Measurements from ENCODE around the gene PPP1R11.
"Not testable (repeated sequence)": the region's sequence is repeated elsewhere in the genome, so short reads cannot be mapped to it uniquely, and the experiment has no call there.

The PPP1R11 gene, protein sequence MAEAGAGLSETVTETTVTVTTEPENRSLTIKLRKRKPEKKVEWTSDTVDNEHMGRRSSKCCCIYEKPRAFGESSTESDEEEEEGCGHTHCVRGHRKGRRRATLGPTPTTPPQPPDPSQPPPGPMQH

DNA sequence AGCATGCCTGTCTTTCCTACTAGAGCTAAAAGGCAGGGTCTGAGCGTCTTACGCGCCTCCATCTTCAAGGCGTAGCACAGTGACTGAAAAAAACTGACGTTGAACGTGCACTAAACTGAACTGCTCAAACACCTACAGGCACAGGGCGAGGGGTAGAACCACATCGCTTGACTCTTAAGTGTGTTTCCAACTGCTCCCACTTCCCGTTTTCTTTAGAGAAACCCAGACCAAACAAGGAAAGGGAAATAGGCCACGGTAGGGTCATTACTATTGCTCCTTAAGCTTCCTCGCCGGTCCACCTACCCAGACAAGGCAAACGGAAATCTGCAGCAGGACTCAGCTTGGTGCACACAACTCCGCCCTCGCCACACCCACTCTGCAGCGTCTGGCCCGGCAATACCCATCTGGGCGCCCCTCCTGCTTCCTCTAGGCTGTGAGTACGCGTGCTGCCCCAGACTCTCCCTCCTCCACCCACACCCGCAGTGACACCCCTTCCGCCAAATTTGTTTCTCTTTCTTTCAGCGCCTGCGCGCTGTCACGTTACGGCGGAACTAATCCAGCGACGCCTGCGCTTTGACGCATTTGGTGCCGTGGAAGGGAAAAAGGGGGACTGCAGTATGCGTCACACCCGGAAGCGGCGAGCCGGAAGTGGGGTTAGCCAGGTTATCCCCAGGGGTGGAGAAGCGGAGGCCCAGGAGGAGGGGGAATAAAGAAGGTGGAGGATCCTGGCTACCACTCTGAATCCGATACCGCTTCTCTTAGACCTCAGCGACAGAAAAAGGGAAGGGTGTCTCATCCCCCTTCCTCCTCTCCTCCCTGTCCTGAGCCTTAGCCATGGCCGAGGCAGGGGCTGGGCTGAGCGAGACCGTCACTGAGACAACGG, at the start of gene PPP1R11:
Gene PPP1R11, plus strand, starts transcription at position 622 of the 883 bp plus-strand sequence. Its CDS starts 213 bp downstream, at position 835.
- peak; percentile 100 for DNase-seq

DNA sequence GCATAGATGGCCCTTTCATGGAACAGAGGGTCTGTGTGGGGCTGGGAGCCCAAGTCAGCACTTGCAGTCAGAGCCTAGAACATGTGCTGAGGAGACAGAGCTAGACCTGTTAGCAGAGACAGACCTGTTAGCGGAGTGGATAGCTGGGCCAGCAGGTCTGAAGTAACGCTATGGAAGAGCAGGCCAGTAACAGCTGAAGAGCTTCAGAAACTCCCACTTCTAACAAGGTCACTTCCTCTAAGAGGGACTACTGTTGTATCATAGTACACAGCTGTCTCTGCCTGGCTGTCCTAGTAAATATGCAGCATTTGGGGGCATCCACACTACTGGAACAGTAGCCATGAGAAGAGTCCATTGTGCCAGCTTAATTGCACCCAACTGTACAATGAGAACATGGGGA, 47.2 kb upstream of the PPP1R11 start:
- no peak for DNase-seq

DNA sequence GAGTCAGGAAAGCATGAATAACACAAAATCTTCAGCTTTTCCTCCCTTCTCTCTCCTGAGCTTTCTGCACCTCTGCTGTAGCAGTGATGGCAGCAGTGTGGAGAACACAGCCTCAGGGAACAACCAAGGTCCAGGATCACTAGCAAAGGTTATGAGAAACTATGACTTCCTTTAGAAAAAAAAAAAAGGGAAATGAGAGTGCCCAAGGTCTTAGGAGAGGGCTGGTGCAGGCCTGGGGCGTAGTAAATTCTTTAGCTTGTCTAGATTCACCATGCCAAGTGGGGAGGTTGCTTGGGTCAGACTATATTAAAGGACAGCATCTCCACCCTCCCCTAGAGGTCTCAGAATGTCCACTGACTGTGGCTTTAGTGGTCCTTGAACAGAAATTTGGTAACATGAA, 46.4 kb upstream of the PPP1R11 start:
- no peak for DNase-seq

- no peak for DNase-seq
Measured at GRCh38 chr6:30022189-30022588, 44.8 kb upstream of the PPP1R11 start.

- DNase-seq: not testable (repeated sequence)
Measured at GRCh38 chr6:30022712-30023111, 44.3 kb upstream of the PPP1R11 start.

GRCh38 chr6:30025186-30025585, 41.8 kb upstream of the PPP1R11 start:
- DNase-seq: no peak

- no peak for DNase-seq
Measured at GRCh38 chr6:30029588-30029987, 37.4 kb upstream of the PPP1R11 start.

GRCh38 chr6:30031381-30031780, 35.6 kb upstream of the PPP1R11 start:
- DNase-seq: no peak

GRCh38 chr6:30033440-30033839, 33.6 kb upstream of the PPP1R11 start:
- DNase-seq: not testable (repeated sequence)

- DNase-seq: no peak
Measured at GRCh38 chr6:30035784-30036183, 31.2 kb upstream of the PPP1R11 start.

- DNase-seq: peak; percentile 19
Measured at GRCh38 chr6:30037182-30037788, 29.7 kb upstream of the PPP1R11 start.

DNA sequence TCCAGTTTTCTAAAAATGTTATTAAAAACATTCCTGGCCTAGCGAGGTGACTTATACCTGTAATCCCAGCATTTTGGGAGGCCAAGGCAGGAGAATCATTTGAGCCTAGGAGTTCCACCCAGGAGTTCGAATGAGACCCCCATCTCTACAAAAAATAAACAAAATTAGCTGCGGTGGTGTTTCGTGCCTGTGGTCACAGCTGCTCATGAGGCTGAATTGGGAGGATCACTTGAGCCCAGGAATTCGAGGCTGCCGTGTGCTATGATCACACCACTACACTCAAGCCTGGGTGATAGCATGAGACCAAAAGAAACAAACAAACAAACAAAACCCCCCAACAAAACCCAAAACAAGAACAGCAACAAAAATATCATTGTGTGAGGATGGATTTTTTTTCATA, 25.8 kb upstream of the PPP1R11 start:
- DNase-seq: no peak

DNA sequence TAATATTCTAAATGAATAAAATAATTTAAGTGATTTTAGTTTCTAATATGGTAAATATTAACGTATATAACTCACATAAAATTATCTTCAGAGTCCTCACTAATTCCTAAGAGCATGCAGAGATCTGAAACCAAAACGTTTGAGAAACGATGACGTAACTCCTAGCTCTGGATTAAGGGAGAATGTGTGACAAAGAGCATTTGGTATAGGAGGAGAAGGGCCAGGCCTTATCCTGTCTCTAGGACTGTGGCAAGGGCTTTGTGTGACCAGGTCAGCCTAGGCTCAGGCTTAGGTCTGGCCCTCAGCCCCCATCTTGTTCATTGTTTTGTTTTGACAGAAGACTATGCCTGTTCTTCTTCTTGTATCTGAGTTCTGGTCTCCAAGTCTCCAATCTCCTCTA, 25.2 kb upstream of the PPP1R11 start:
- DNase-seq: no peak

DNA sequence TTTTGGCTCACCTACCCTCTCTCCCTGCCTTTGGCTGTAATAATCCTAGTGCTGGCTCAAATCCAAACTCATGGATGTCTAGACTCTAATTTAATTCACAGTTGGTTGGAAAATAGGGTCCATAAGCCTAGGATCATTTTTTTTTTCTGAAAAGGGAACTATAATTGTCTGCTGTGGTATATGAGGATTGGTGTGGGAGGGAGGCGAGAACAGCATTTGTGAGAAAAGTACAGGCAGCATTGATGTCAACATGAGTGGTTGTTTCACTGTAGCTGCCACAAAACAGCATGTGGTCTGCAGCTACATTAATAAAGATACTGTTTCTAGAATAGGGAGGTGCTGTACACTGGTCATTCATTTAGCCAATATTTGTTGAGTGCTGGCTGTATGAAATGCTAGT, 24.5 kb upstream of the PPP1R11 start:
- peak; percentile 25 for DNase-seq

- no peak for DNase-seq
Measured at GRCh38 chr6:30042914-30043313, 24.1 kb upstream of the PPP1R11 start.

- no peak for DNase-seq
Measured at GRCh38 chr6:30043744-30044143, 23.3 kb upstream of the PPP1R11 start.

- DNase-seq: no peak
Measured at GRCh38 chr6:30044630-30045029, 22.4 kb upstream of the PPP1R11 start.

DNA sequence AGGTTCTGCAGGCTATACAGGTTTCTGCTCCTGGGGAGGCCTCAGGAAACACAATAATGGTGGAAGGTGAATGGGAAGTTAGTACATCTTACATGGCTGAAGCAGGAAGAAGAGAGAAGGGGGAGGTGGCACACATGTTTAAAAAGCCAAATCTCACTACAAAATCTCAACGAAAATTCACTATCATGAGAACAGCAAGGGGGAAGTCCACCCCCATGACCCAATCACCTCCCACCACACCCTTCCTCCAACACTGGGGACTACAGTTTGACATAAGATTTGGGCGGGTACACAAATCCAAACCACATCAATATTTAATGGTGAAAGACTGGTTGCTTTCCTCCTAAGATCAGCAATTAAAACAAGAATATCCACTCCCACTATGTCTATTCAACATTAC, 19.8 kb upstream of the PPP1R11 start:
- no peak for DNase-seq

DNA sequence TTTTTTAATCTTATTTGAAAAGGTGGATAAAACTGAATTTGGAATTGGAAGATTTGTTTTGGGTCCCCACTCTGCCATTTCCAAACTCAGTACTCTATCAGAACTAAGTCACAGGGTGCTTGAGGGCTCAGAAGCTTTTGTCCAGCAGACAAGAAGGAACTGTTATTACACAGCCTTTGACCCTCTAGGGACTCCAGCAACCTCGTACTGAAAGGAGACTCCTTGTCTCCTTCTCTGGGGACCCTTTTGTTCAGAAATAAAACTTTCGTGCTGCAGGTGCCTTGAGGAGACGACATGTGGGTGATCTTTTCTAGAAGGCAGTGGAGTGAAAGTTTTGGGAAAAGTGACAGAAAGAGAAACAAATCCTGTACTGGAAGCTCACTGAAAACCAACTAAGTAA, 13.3 kb upstream of the PPP1R11 start:
- DNase-seq: no peak

DNA sequence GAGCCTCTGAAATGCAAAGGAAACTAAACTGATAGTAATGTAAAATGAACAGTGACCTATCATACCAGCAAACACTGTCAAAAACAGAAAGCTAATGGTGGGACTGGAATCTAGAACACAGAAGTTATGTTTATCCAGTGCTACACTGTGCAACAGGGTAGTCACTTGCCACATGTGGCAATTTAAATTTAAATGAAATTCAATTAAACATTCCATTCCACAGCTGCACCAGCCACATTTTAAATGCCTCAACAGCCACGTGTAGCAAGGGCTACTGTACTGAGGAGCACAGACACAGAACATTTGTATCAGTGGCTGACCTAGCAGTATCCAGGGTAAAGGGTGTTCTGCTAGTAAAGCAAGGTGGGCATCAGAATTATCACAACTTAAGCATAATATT, 11.5 kb upstream of the PPP1R11 start:
- no peak for DNase-seq

- DNase-seq: peak; percentile 47
Measured at GRCh38 chr6:30060606-30061091, 6.3 kb upstream of the PPP1R11 start.

GRCh38 chr6:30061092-30061857, 5.7 kb upstream of the PPP1R11 start, which contains the start of gene POLR1H:
POLR1H (plus strand) TSS chr6:30061265; CDS start chr6:30061525, 260 bp downstream.
- DNase-seq: peak; percentile 100

DNA sequence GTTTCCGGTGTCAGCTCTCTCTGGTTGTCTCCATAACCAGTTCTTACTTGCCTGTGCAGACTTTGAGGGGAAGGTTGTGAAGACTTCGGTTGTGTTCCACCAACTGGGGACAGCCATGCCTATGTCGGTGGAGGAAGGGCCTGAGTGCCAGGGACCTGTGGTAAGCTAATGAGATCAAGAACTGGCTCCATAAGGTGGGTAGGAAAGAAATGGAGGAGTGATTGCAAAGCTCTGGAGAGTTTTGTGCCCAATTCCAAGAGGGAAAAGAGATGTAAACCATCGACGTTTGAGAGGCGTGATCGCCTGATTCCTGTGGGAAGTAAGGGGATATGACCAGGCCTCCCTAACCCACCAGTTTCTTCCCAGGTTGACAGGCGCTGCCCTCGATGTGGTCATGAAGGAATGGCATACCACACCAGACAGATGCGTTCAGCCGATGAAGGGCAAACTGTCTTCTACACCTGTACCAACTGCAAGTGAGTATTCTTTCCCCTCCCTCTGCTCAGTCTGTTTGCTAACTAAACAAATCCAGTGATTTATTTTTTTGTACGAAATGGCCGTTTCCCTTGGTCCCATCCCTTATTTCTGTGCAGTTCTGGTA, 5.0 kb upstream of the PPP1R11 start:
- DNase-seq: peak; percentile 35

Measured in NCI-H69 (cell line).